Smooth muscle cell (in vitro differentiated cells): Measurements from ENCODE around the gene CCDC43. TPM values are rescaled to one million over a fixed set of nuclear protein-coding genes. Genes with fewer than 3 reads are reported as not detected.

Experiments
- DNase-seq: peaks from one replicate; lab custom pipeline; 2025; ENCODE audit not compliant: unreplicated experiment; lab: John Stamatoyannopoulos, UW
- H2AFZ ChIP-seq: fragments of 200-600 bp; sonication (generic); 2 replicates; pipeline ENCODE4 v1.6.0; 2016; ENCODE audit warnings: antibody characterized with exemption, low read depth, mild to moderate bottlenecking
- H3F3A ChIP-seq: fragments of 200-600 bp; sonication (generic); 2 replicates; pipeline ENCODE4 v1.6.0; 2017; ENCODE audit warnings: antibody characterized with exemption, low read depth
- H3K27ac ChIP-seq: fragments of 200-600 bp; sonication (generic); 2 replicates; pipeline ENCODE4 v1.5.1; 2016; ENCODE audit warnings: low read depth, mild to moderate bottlenecking
- H3K27me3 ChIP-seq: fragments of 200-600 bp; sonication (generic); 2 replicates; pipeline ENCODE4 v1.6.1; 2016; ENCODE audit warnings: low read depth, mild to moderate bottlenecking
- H3K36me3 ChIP-seq: fragments of 200-600 bp; sonication (generic); 2 replicates; pipeline ENCODE4 v1.5.1; 2016; ENCODE audit warnings: low read depth
- H3K4me1 ChIP-seq: fragments of 200-600 bp; sonication (generic); 2 replicates; pipeline ENCODE4 v1.5.1; 2016; ENCODE audit warnings: low read depth
- H3K4me2 ChIP-seq: fragments of 200-600 bp; sonication (generic); 2 replicates; pipeline ENCODE4 v1.6.0; 2016; ENCODE audit warnings: mild to moderate bottlenecking
- H3K4me3 ChIP-seq: fragments of 200-600 bp; sonication (generic); 2 replicates; pipeline ENCODE4 v1.5.1; 2016; ENCODE audit warnings: mild to moderate bottlenecking
- H3K79me2 ChIP-seq: fragments of 200-600 bp; sonication (generic); 2 replicates; pipeline ENCODE4 v1.6.0; 2016; ENCODE audit warnings: low read depth, mild to moderate bottlenecking
- H3K9ac ChIP-seq: fragments of 200-600 bp; sonication (generic); 2 replicates; pipeline ENCODE4 v1.6.0; 2016; ENCODE audit warnings: low read depth
- H3K9me3 ChIP-seq: fragments of 200-600 bp; sonication (generic); replicated peaks from 2 replicates; pipeline ENCODE4 v1.5.1; 2016; ENCODE audit warnings: low read depth
- H4K20me1 ChIP-seq: fragments of 200-600 bp; sonication (generic); 2 replicates; pipeline ENCODE4 v1.6.0; 2016; ENCODE audit warnings: low read depth
- CTCF ChIP-seq: fragments of 200-600 bp; sonication (generic); IDR thresholded peaks from 2 replicates; pipeline ENCODE4 v1.5.1; 2017; ENCODE audit warnings: borderline replicate concordance, mild to moderate bottlenecking, antibody characterized with exemption; ENCODE audit not compliant: insufficient read depth, poor library complexity, severe bottlenecking
- WGBS: methylation state at CpG from one replicate; pipeline ENCODE4 v1.1.7; 2016; ENCODE audit warnings: low lambda C conversion rate; 5-methylcytosine and 5-hydroxymethylcytosine counted together
- polyA plus RNA-seq: library from polyadenylated mRNA; unstranded; fragments of >200 nt; fragmentation: Nextera tagmentation; extraction: Ambion mirVana; gene quantifications from 2 replicates; pipeline ENCODE4 v1.2.1, GENCODE V29; 2016
- total RNA-seq: library from RNA; depleted of rRNA; stranded (reverse); fragments of >200 nt; gene quantifications from 2 replicates; pipeline ENCODE4 v1.2.3, GENCODE V29; 2014

Gene CCDC43
- total and polyA plus RNA-seq, 2 experiments from 2014 or later: 19.3 to 26.9 TPM

- Histone ChIP-seq H3K79me2 (no peaks in the 10 kb centered on the region), H2AFZ (no peak overlapping the region), H3K9ac (no peak overlapping the region), H3K9me3 (no peaks in the 10 kb centered on the region), H3F3A (no peaks in the 10 kb centered on the region), H4K20me1 (no peaks in the 10 kb centered on the region), H3K27me3 (peaks cover 13% of the 10 kb centered on the region), H3K4me1 (no peaks in the 10 kb centered on the region), H3K4me2 (no peak overlapping the region), H3K36me3 (no peaks in the 10 kb centered on the region), H3K27ac (no peak overlapping the region), H3K4me3 (no peak overlapping the region)
- no peak for TF ChIP-seq CTCF
- 92% methylated on average over 4 of the region's 4 CpGs for WGBS
- DNase-seq: no peak
Measured at GRCh38 chr17:44646280-44646679, 43.3 kb downstream of the CCDC43 start.

GRCh38 chr17:44645341-44645740 is 44.2 kb downstream of the CCDC43 start:
- Histone ChIP-seq H3K4me2 (no peak overlapping the region), H4K20me1 (no peaks in the 10 kb centered on the region), H2AFZ (no peak overlapping the region), H3K9me3 (no peaks in the 10 kb centered on the region), H3K27me3 (peaks cover 6% of the 10 kb centered on the region), H3K9ac (no peak overlapping the region), H3K27ac (no peak overlapping the region), H3K36me3 (no peaks in the 10 kb centered on the region), H3K4me1 (no peaks in the 10 kb centered on the region), H3F3A (no peaks in the 10 kb centered on the region), H3K79me2 (no peaks in the 10 kb centered on the region), H3K4me3 (no peak overlapping the region)
- TF ChIP-seq CTCF: no peak
- 88% methylated on average over 12 of the region's 12 CpGs for WGBS
- no peak for DNase-seq

GRCh38 chr17:44642834-44643233 is 46.7 kb downstream of the CCDC43 start:
- no peak for DNase-seq
- no peaks in the 10 kb centered on the region for H3K79me2 ChIP-seq
- no peak for TF ChIP-seq CTCF

GRCh38 chr17:44637066-44637465 is 52.5 kb downstream of the CCDC43 start:
- 80% methylated on average over 1 of the region's 1 CpG for WGBS
- Histone ChIP-seq H3K79me2 (no peaks in the 10 kb centered on the region), H3K4me2 (no peak overlapping the region), H3K27me3 (no peaks in the 10 kb centered on the region), H3K4me1 (no peaks in the 10 kb centered on the region), H3K36me3 (no peaks in the 10 kb centered on the region), H3F3A (no peaks in the 10 kb centered on the region), H3K9me3 (no peaks in the 10 kb centered on the region), H3K4me3 (no peak overlapping the region), H4K20me1 (no peaks in the 10 kb centered on the region), H3K27ac (no peak overlapping the region), H3K9ac (no peak overlapping the region), H2AFZ (no peak overlapping the region)
- DNase-seq: no peak
- no peak for TF ChIP-seq CTCF

More at GRCh38 chr17:44642834-44643233, 46.7 kb downstream of the CCDC43 start:
- Histone ChIP-seq H3K4me3 (no peak overlapping the region), H2AFZ (no peak overlapping the region), H3K9ac (no peak overlapping the region), H3K9me3 (no peaks in the 10 kb centered on the region), H3K36me3 (no peaks in the 10 kb centered on the region), H3K27ac (no peak overlapping the region), H3F3A (no peaks in the 10 kb centered on the region), H3K4me2 (no peak overlapping the region), H4K20me1 (no peaks in the 10 kb centered on the region), H3K4me1 (no peaks in the 10 kb centered on the region), H3K27me3 (no peaks in the 10 kb centered on the region)
- WGBS: 77% methylated on average over 7 of the region's 7 CpGs
